H1 (cell line): ENCODE measurements around the gene ADCY5. TPM values are rescaled to one million over a fixed set of nuclear protein-coding genes. Genes with fewer than 3 reads are reported as not detected.

Experiments used
- CTCF ChIA-PET: fragments of 300-600 bp; sonication (Branson Sonifier 250); formaldehyde crosslinking; loops from one replicate; lab custom pipeline; 2021; ENCODE audit not compliant: partially characterized antibody; lab: Charles Lee
- POLR2A ChIA-PET: fragments of 300-600 bp; sonication (Branson Sonifier 250); formaldehyde crosslinking; loops from one replicate; lab custom pipeline; 2021; ENCODE audit warnings: inconsistent platforms; ENCODE audit not compliant: partially characterized antibody; lab: Charles Lee
- DNase-seq, 2 experiments: peaks; one replicate each; pipeline versions ENCODE4 v3.0.0 to v3.0.0-alpha.2; 2010 to 2022; ENCODE audit warnings: low spot score in 2 of 2, low read depth in 1 of 2, mixed read lengths in 1 of 2
- FAIRE-seq: peaks from 2 replicates; lab custom pipeline; 2011; peaks lifted over from hg19 to GRCh38; lab: Jason Lieb, UNC
- H2AFZ ChIP-seq: 2 replicates; pipeline ENCODE4 v1.8.1; 2012; ENCODE audit warnings: low read length, inconsistent platforms
- H2AK5ac ChIP-seq: 2 replicates; pipeline ENCODE4 v1.6.1; 2013; ENCODE audit warnings: low read depth, low read length
- H2BK120ac ChIP-seq: replicated peaks from 2 replicates; pipeline ENCODE3; 2013; ENCODE audit warnings: low read depth, low read length, inconsistent platforms
- H2BK12ac ChIP-seq: 2 replicates; pipeline ENCODE4 v1.6.1; 2013; ENCODE audit warnings: low read depth, low read length
- H2BK15ac ChIP-seq: 2 replicates; pipeline ENCODE4 v1.6.1; 2013; ENCODE audit warnings: low read length
- H2BK20ac ChIP-seq: 2 replicates; pipeline ENCODE4 v1.6.1; 2013; ENCODE audit warnings: low read length
- H2BK5ac ChIP-seq: 2 replicates; pipeline ENCODE4 v1.6.1; 2013; ENCODE audit warnings: low read depth, low read length
- H3K14ac ChIP-seq: 2 replicates; pipeline ENCODE4 v1.6.1; 2013; ENCODE audit warnings: inconsistent platforms; ENCODE audit not compliant: insufficient read length
- H3K18ac ChIP-seq: 2 replicates; pipeline ENCODE4 v1.6.1; 2013; ENCODE audit warnings: low read length; ENCODE audit errors: extremely low read depth
- H3K23ac ChIP-seq: 2 replicates; pipeline ENCODE4 v1.6.1; 2013; ENCODE audit warnings: inconsistent platforms; ENCODE audit not compliant: insufficient read length
- H3K23me2 ChIP-seq: 2 replicates; pipeline ENCODE4 v1.6.1; 2013; ENCODE audit warnings: low read depth, low read length
- H3K27ac ChIP-seq: 2 replicates; pipeline ENCODE4 v1.6.1; 2011; ENCODE audit warnings: low read depth, low read length, inconsistent platforms
- H3K27me3 ChIP-seq, 4 experiments: replicated peaks in 1 of 4; 1 replicate in 1 of 4; 2 replicates in 3 of 4; pipeline versions ENCODE4 v1.6.1 to v1.8.1; 2011 to 2013; ENCODE audit warnings: low read length in 3 of 4, mild to moderate bottlenecking in 3 of 4, inconsistent platforms in 2 of 4, mixed read lengths in 2 of 4, moderate library complexity in 1 of 4; ENCODE audit not compliant: control insufficient read depth in 3 of 4, insufficient read depth in 3 of 4; ENCODE audit errors: extremely low read depth in 1 of 4
- H3K36me3 ChIP-seq, 4 experiments: 2 replicates each; pipeline versions ENCODE4 v1.6.1 to v1.8.1; 2011 to 2013; ENCODE audit warnings: mild to moderate bottlenecking in 4 of 4, low read length in 3 of 4, moderate library complexity in 2 of 4, control low read depth in 1 of 4, inconsistent platforms in 1 of 4; ENCODE audit not compliant: insufficient read depth in 4 of 4, control insufficient read depth in 2 of 4
- H3K4ac ChIP-seq: replicated peaks from 2 replicates; pipeline ENCODE3; 2013; ENCODE audit warnings: low read length, low read depth, mixed read lengths, inconsistent platforms; ENCODE audit not compliant: insufficient read length
- H3K4me1 ChIP-seq, 4 experiments: replicated peaks in 1 of 4; 1 replicate in 1 of 4; 2 replicates in 3 of 4; pipeline versions ENCODE4 v1.6.1 to v1.8.1; 2011 to 2013; ENCODE audit warnings: low read length in 3 of 4, inconsistent platforms in 2 of 4, mixed read lengths in 1 of 4; ENCODE audit not compliant: insufficient read depth in 4 of 4, control insufficient read depth in 3 of 4
- H3K4me2 ChIP-seq, 2 experiments: 2 replicates each; pipeline versions ENCODE4 v1.6.1 to v1.8.1; 2011 to 2013; ENCODE audit warnings: low read depth in 2 of 2, low read length in 2 of 2, control low read depth in 1 of 2, inconsistent platforms in 1 of 2, mild to moderate bottlenecking in 1 of 2; ENCODE audit not compliant: insufficient read depth in 1 of 2
- H3K4me3 ChIP-seq, 4 experiments: fragments of 200-600, 300-600 bp in 1 of 4; sonication (generic), shearing (Covaris generic), sonication (Bioruptor Twin) in 1 of 4; 2 replicates each; pipeline versions ENCODE4 v1.5.1 to v1.8.1; 2011 to 2016; ENCODE audit warnings: low read length in 4 of 4, low read depth in 3 of 4, control low read depth in 2 of 4, inconsistent platforms in 2 of 4, mild to moderate bottlenecking in 2 of 4, mixed read lengths in 1 of 4, moderate library complexity in 1 of 4; ENCODE audit not compliant: insufficient read depth in 2 of 4; ENCODE audit errors: extremely low read depth in 1 of 4
- H3K56ac ChIP-seq: replicated peaks from 2 replicates; pipeline ENCODE3; 2013; ENCODE audit warnings: low read depth, mild to moderate bottlenecking, mixed read lengths, low read length, inconsistent platforms; ENCODE audit not compliant: insufficient read length
- H3K79me1 ChIP-seq: 2 replicates; pipeline ENCODE4 v1.6.1; 2013; ENCODE audit warnings: low read depth, low read length, control low read depth
- H3K79me2 ChIP-seq, 2 experiments: 2 replicates each; pipeline versions ENCODE4 v1.6.1 to v1.8.1; 2012 to 2013; ENCODE audit warnings: low read length in 2 of 2, mild to moderate bottlenecking in 2 of 2, inconsistent platforms in 1 of 2; ENCODE audit not compliant: insufficient read depth in 2 of 2, control insufficient read depth in 1 of 2
- H3K9ac ChIP-seq, 4 experiments: replicated peaks in 1 of 4; 1 replicate in 1 of 4; 2 replicates in 3 of 4; pipeline versions ENCODE4 v1.6.1 to v1.8.1; 2011 to 2013; ENCODE audit warnings: low read depth in 3 of 4, low read length in 3 of 4, control low read depth in 2 of 4, mild to moderate bottlenecking in 2 of 4, moderate library complexity in 2 of 4, inconsistent platforms in 1 of 4; ENCODE audit errors: extremely low read depth in 1 of 4
- H3K9me3 ChIP-seq, 2 experiments: 2 replicates each; pipeline versions ENCODE4 v1.6.1 to v1.8.1; 2012 to 2013; ENCODE audit warnings: mild to moderate bottlenecking in 2 of 2, moderate library complexity in 2 of 2, control low read depth in 1 of 2, inconsistent platforms in 1 of 2, low read depth in 1 of 2, low read length in 1 of 2, mixed read lengths in 1 of 2; ENCODE audit not compliant: insufficient read depth in 2 of 2
- H4K20me1 ChIP-seq, 2 experiments: replicated peaks in 1 of 2; 2 replicates each; pipeline versions ENCODE3 to v1.8.1; 2011 to 2013; ENCODE audit warnings: inconsistent platforms in 2 of 2, low read length in 2 of 2, mild to moderate bottlenecking in 1 of 2; ENCODE audit not compliant: insufficient read depth in 2 of 2, control insufficient read depth in 1 of 2
- H4K5ac ChIP-seq: 2 replicates; pipeline ENCODE4 v1.6.1; 2013; ENCODE audit warnings: low read length, low read depth, mixed read lengths, inconsistent platforms; ENCODE audit not compliant: insufficient read length
- H4K8ac ChIP-seq: 2 replicates; pipeline ENCODE4 v1.8.0; 2013; ENCODE audit warnings: mild to moderate bottlenecking, moderate library complexity, low read length, inconsistent platforms; ENCODE audit not compliant: insufficient read depth; ENCODE audit errors: extremely low read depth
- H4K91ac ChIP-seq: replicated peaks from 2 replicates; pipeline ENCODE3; 2013; ENCODE audit warnings: low read length, mixed read lengths, inconsistent platforms; ENCODE audit not compliant: insufficient read length
- CHD2 ChIP-seq: IDR thresholded peaks from 2 replicates; pipeline ENCODE4 v1.6.1; 2012; ENCODE audit warnings: low read length, improper control_type of control experiment
- CREB1 ChIP-seq: IDR thresholded peaks from 2 replicates; pipeline ENCODE4 v1.6.1; 2012; ENCODE audit warnings: inconsistent platforms
- E2F6 ChIP-seq: IDR thresholded peaks from 2 replicates; pipeline ENCODE4 v1.6.1; 2012; ENCODE audit warnings: inconsistent platforms
- EGR1 ChIP-seq: IDR thresholded peaks from 2 replicates; pipeline ENCODE4 v1.6.1; 2011; ENCODE audit warnings: low read depth, low read length, borderline replicate concordance
- GTF2F1 ChIP-seq: IDR thresholded peaks from 2 replicates; pipeline ENCODE4 v1.6.1; 2012; ENCODE audit warnings: low read depth, low read length, improper control_type of control experiment, borderline replicate concordance
- KDM1A ChIP-seq: fragments of 200-600, 300-600 bp; sonication (generic); IDR thresholded peaks from 2 replicates; pipeline ENCODE4 v1.7.1; 2016; ENCODE audit warnings: mild to moderate bottlenecking, low read length, borderline replicate concordance
- MAFK ChIP-seq: IDR thresholded peaks from 2 replicates; pipeline ENCODE4 v1.6.1; 2012; ENCODE audit warnings: low read depth, mild to moderate bottlenecking, improper control_type of control experiment, low read length
- RAD21 ChIP-seq, 2 experiments: IDR thresholded peaks in 1 of 2; conservative IDR thresholded peaks in 1 of 2; 2 replicates each; pipeline ENCODE4 v1.6.1; 2011; ENCODE audit warnings: low read depth in 2 of 2, low read length in 2 of 2, improper control_type of control experiment in 1 of 2, inconsistent platforms in 1 of 2, mild to moderate bottlenecking in 1 of 2, moderate library complexity in 1 of 2
- RNF2 ChIP-seq: fragments of 200-900, 300-1000 bp; sonication (generic); IDR thresholded peaks from 2 replicates; pipeline ENCODE4 v1.7.1; 2016; ENCODE audit warnings: borderline replicate concordance, low read depth, mild to moderate bottlenecking, antibody characterized with exemption, low read length; ENCODE audit not compliant: poor library complexity, severe bottlenecking; ENCODE audit errors: missing control alignments
- SIN3A ChIP-seq, 2 experiments: IDR thresholded peaks in 1 of 2; conservative IDR thresholded peaks in 1 of 2; 2 replicates each; pipeline ENCODE4 v1.6.1; 2011 to 2012; ENCODE audit warnings: low read length in 2 of 2, improper control_type of control experiment in 1 of 2, low read depth in 1 of 2, mild to moderate bottlenecking in 1 of 2
- SRF ChIP-seq: IDR thresholded peaks from 2 replicates; pipeline ENCODE4 v1.6.1; 2011; ENCODE audit warnings: mild to moderate bottlenecking, low read depth, low read length, moderate library complexity
- TAF1 ChIP-seq: IDR thresholded peaks from 2 replicates; pipeline ENCODE4 v1.6.1; 2011; ENCODE audit warnings: mild to moderate bottlenecking, low read depth, low read length
- YY1 ChIP-seq: IDR thresholded peaks from 2 replicates; pipeline ENCODE4 v1.6.1; 2011; ENCODE audit warnings: low read depth, mild to moderate bottlenecking, low read length
- WGBS, 2 experiments: shearing (Covaris generic) in 1 of 2; methylation state at CpG; one replicate each; pipeline versions ENCODE4 v1.1.6 to v1.1.7; 2013 to 2015; ENCODE audit warnings: low lambda C conversion rate in 2 of 2, mixed read lengths in 2 of 2, inconsistent platforms in 1 of 2, low coverage in 1 of 2, missing lambda C conversion rate in 1 of 2; ENCODE audit not compliant: insufficient replicate concordance in 2 of 2, insufficient coverage in 1 of 2, insufficient read length in 1 of 2; ENCODE audit errors: extremely low coverage in 1 of 2, missing lambda C conversion rate in 1 of 2; 5-methylcytosine and 5-hydroxymethylcytosine counted together
- polyA plus RNA-seq, 7 experiments: library from polyadenylated mRNA; depleted of rRNA in 3 of 7; stranded (reverse) in 5 of 7; unstranded in 2 of 7; fragments of >200 nt in 5 of 7; fragments of 200-250 nt in 2 of 7; gene quantifications; 1 replicate in 5 of 7; 2 replicates in 1 of 7; 4 replicates in 1 of 7; pipeline versions ENCODE4 v1.2.1 to v1.2.3, GENCODE V29; 2011 to 2013; ENCODE audit warnings: missing spikeins in 2 of 7, mixed read lengths in 2 of 7
- total RNA-seq: library from RNA; stranded (reverse); fragmentation: NEBNext Ultra II Directional; extraction: Animal tissue kit (Norgen Biotek cat#: 25700); gene quantifications from 2 replicates; pipeline ENCODE4 v1.2.1, GENCODE V29; 2021

Gene ADCY5
- total and polyA plus RNA-seq, 2 of the 8 experiments (the other 6 are each of a cell fraction or from before 2014, with no cell fraction given), result 18.9 to 40.8 TPM

- CTCF ChIA-PET, result interaction anchor here (1.0 to 3.7 kb wide), 5 partner anchors 9 to 31 kb away, joined by 3 to 28 read pairs (median 5); no protein-coding TSS in a partner anchor
- no peak overlapping the region for H2BK20ac ChIP-seq
- no peak overlapping the region for H3K4me2 ChIP-seq
- no peak overlapping the region for H2AK5ac ChIP-seq
- no peak overlapping the region for H4K5ac ChIP-seq
- H3K9me3 ChIP-seq, result no peaks in the 10 kb centered on the region
- H2BK5ac ChIP-seq, result no peak overlapping the region
- no peak overlapping the region for H3K14ac ChIP-seq
- no peaks in the 10 kb centered on the region for H3K79me2 ChIP-seq
- no peak for DNase-seq
- peaks cover 0 to 2% (median 0%) of the 10 kb centered on the region in 4 experiments; a peak in 2 of 7 replicates for H3K4me1 ChIP-seq
- no peak overlapping the region for H3K9ac ChIP-seq
- H3K27me3 ChIP-seq, result no peaks in the 10 kb centered on the region
- H2BK15ac ChIP-seq, result no peak overlapping the region
- FAIRE-seq, result no peak
- 95% methylated on average over 23 of the region's 23 CpGs; no CpG with 5 or more reads in 1 of the 2 experiments for WGBS, 2 experiments
- no peak overlapping the region for H3K4ac ChIP-seq
- peaks cover 4 to 17% of the 10 kb centered on the region in 2 experiments for H4K20me1 ChIP-seq
- H3K18ac ChIP-seq, result no peak overlapping the region
- no peak overlapping the region for H4K91ac ChIP-seq
- H3K36me3 ChIP-seq, result peaks cover 5 to 19% (median 13%) of the 10 kb centered on the region in 4 experiments; a peak in 7 of 8 replicates
- H3K23me2 ChIP-seq, result no peaks in the 10 kb centered on the region
- no peak overlapping the region for H2BK120ac ChIP-seq
- H3K23ac ChIP-seq, result no peak overlapping the region
- H2AFZ ChIP-seq, result no peak overlapping the region
- no peak overlapping the region for H3K56ac ChIP-seq
- no peaks in the 10 kb centered on the region for H3K79me1 ChIP-seq
- H3K4me3 ChIP-seq, result no peak overlapping the region
- H2BK12ac ChIP-seq, result no peak overlapping the region
- no peak overlapping the region for H3K27ac ChIP-seq
- no peak overlapping the region for H4K8ac ChIP-seq
- POLR2A ChIA-PET, result interaction anchor here (1.0 to 1.3 kb wide), 3 partner anchors 9 to 29 kb away, joined by 3 read pairs; no protein-coding TSS in a partner anchor
- no peak for TF ChIP-seq CREB1
- TF ChIP-seq GTF2F1, result no peak
- no peak for TF ChIP-seq YY1
- TF ChIP-seq E2F6, result no peak
- TF ChIP-seq KDM1A, result no peak
- TF ChIP-seq MAFK, result no peak
- TF ChIP-seq RNF2, result no peak
- no peak for TF ChIP-seq EGR1
- no peak for TF ChIP-seq SRF
- TF ChIP-seq SIN3A (conservative IDR thresholded peaks at IDR 0.05 in 1 of 2, IDR thresholded peaks at IDR 0.05 in 1 of 2; ENCODE audit: low read depth in 1 of 2, low read length in 2 of 2), result no peak
- no peak for TF ChIP-seq TAF1
- no peak for TF ChIP-seq RAD21 (IDR thresholded peaks at IDR 0.05 in 1 of 2, conservative IDR thresholded peaks at IDR 0.05 in 1 of 2; ENCODE audit: low read depth in 2 of 2, low read length in 2 of 2)
- no peak for TF ChIP-seq CHD2
These were observed 157.9 kb downstream of the ADCY5 start for GRCh38 chr3:123290962-123291361.
